ENCODE measurements around the gene INTS11. TPM values are rescaled to one million over a fixed set of nuclear protein-coding genes. Genes with fewer than 3 reads are reported as not detected.
A peak's percentile ranks its signal among the peaks of the same experiment; 100 is the strongest.

Gene INTS11
- total and polyA plus RNA-seq, 2 of the 8 experiments (the other 6 are each of a cell fraction or from before 2014, with no cell fraction given), result 113 to 243 TPM

DNA sequence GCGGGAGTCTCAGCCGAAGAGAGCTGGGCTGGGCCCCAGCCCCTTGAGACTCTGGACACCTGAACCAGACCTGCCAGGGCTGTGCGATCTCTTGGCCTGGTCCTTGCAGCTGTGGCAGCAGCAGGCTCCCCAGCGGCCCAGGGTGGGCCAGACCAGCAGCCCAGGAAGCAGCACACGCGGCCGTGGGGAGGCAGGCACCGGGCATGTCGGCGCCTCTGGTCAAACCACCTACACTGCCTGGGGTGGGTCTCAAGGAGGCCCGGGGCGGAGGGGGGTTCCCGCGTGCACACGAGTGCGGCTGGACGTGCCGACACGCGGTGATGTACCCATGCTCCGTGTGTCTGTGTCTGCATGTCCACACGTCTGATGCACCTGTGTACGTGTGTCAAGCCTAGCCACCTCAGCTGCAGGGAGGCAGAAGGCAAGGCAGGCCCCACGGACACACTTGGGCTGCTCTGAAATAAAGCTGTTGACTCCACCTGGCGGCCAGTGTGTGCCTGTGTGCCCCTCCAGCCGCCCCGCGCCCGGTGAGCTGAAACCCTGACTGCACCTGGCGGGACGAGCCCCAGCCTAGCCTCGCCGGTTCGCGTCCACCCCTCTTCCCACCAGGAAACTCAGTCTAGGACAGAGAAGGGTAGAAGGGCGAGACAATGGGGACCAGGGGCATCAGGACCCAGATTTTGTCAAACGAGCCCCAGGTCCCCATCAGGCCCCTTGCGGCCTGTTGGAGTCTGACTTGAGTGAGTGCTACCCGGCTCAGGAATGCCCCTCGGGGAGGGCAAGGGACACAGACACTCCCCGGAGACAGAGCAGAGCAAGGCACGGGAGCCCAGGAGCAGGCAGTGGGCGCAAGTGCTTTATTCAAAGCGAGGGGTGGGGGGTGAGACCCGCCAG lies 32.7 kb downstream of the INTS11 start:
- POLR2A ChIA-PET (ENCODE audit: partially characterized antibody), result interaction anchor here (0.9 to 2.3 kb wide), 8 partner anchors 8 to 43 kb away, joined by 3 to 9 read pairs (median 4); partner anchors contain the start of gene UBE2J2
- 58% methylated on average over 39 of the region's 45 CpGs; no CpG with 5 or more reads in 1 of the 2 experiments for WGBS, 2 experiments (ENCODE audit: extremely low coverage in 1 of 2, insufficient coverage in 1 of 2, insufficient read length in 1 of 2, insufficient replicate concordance in 2 of 2, low coverage in 1 of 2, low lambda C conversion rate in 2 of 2, missing lambda C conversion rate in 1 of 2)
- Histone ChIP-seq H3K27ac (ENCODE audit: low read depth, low read length) (no peak overlapping the region), H3K4me2 (ENCODE audit: insufficient read depth in 1 of 2, low read depth in 2 of 2, low read length in 2 of 2) (no peak overlapping the region), H4K5ac (ENCODE audit: insufficient read length, low read depth, low read length) (no peak overlapping the region), H2BK15ac (ENCODE audit: low read length) (peak overlapping the region; percentile 53; the same call in 1 of the 2 replicates), H3K79me1 (ENCODE audit: low read depth, low read length) (no peaks in the 10 kb centered on the region), H3K9me3 (ENCODE audit: insufficient read depth in 2 of 2, low read depth in 1 of 2, low read length in 1 of 2) (peaks cover 0 to 2% of the 10 kb centered on the region in 2 experiments; a peak in 1 of 4 replicates), H3K9ac (replicated peaks in 1 of 4; ENCODE audit: extremely low read depth in 1 of 4, low read depth in 3 of 4, low read length in 3 of 4) (no peak overlapping the region), H2BK20ac (ENCODE audit: low read length) (no peak overlapping the region), H3K27me3 (replicated peaks in 1 of 4; ENCODE audit: control insufficient read depth in 3 of 4, extremely low read depth in 1 of 4, insufficient read depth in 3 of 4, low read length in 3 of 4) (peaks cover 0 to 3% (median 0%) of the 10 kb centered on the region in 4 experiments; a peak in 1 of 7 replicates), H3K56ac (replicated peaks; ENCODE audit: insufficient read length, low read depth, low read length) (no peak overlapping the region), H2BK120ac (replicated peaks; ENCODE audit: low read depth, low read length) (no peak overlapping the region), H3K23ac (ENCODE audit: insufficient read length) (no peak overlapping the region), H4K20me1 (replicated peaks in 1 of 2; ENCODE audit: control insufficient read depth in 1 of 2, insufficient read depth in 2 of 2, low read length in 2 of 2) (peaks cover 2 to 5% of the 10 kb centered on the region in 2 experiments), H3K23me2 (ENCODE audit: low read depth, low read length) (no peaks in the 10 kb centered on the region), H3K4me1 (replicated peaks in 1 of 4; ENCODE audit: control insufficient read depth in 3 of 4, insufficient read depth in 4 of 4, low read length in 3 of 4) (peaks cover 0 to 8% (median 0%) of the 10 kb centered on the region in 4 experiments; a peak in 2 of 7 replicates), H2AFZ (ENCODE audit: low read length) (no peak overlapping the region), H3K14ac (ENCODE audit: insufficient read length) (no peak overlapping the region), H3K36me3 (ENCODE audit: control insufficient read depth in 2 of 4, insufficient read depth in 4 of 4, low read length in 3 of 4) (0 out of 8 replicates have a peak, but pooled peaks cover 0 to 3% (median 0%) of the 10 kb centered on the region in 4 experiments), H3K4me3 (ENCODE audit: extremely low read depth in 1 of 4, insufficient read depth in 2 of 4, low read depth in 3 of 4, low read length in 4 of 4) (no peak overlapping the region), H3K79me2 (ENCODE audit: control insufficient read depth in 1 of 2, insufficient read depth in 2 of 2, low read length in 2 of 2) (no peaks in the 10 kb centered on the region), H3K4ac (replicated peaks; ENCODE audit: insufficient read length, low read depth, low read length) (no peak overlapping the region), H4K8ac (ENCODE audit: extremely low read depth, insufficient read depth, low read length) (peak overlapping the region; percentile 4), H2BK12ac (ENCODE audit: low read depth, low read length) (no peak overlapping the region), H2AK5ac (ENCODE audit: low read depth, low read length) (no peak overlapping the region), H4K91ac (replicated peaks; ENCODE audit: insufficient read length, low read length) (no peak overlapping the region), H3K18ac (ENCODE audit: extremely low read depth, low read length) (no peak overlapping the region), H2BK5ac (ENCODE audit: low read depth, low read length) (peak overlapping the region; percentile 2; the same call in 1 of the 2 replicates)
- FAIRE-seq (peak; percentile 13), DNase-seq (ENCODE audit: low read depth in 1 of 2, low spot score in 2 of 2) (peak in 1 of 2 experiments; percentile 86)
- CTCF ChIA-PET (ENCODE audit: partially characterized antibody), result interaction anchor here (0.6 to 3.4 kb wide), 49 partner anchors 9 to 1007 kb away, joined by 3 to 38 read pairs (median 5); partner anchors contain the start of genes ACAP3, SCNN1D, TTLL10 and UBE2J2
- peak; percentile 69 to 73 for TF ChIP-seq RAD21 (IDR thresholded peaks at IDR 0.05 in 1 of 2, conservative IDR thresholded peaks at IDR 0.05 in 1 of 2; ENCODE audit: low read depth in 2 of 2, low read length in 2 of 2)
- TF ChIP-seq CREB1 (IDR thresholded peaks at IDR 0.05), result 0 out of 2 replicates have a peak, but pooled peaks have one; percentile 13
- TF ChIP-seq SP4 (IDR thresholded peaks at IDR 0.05; ENCODE audit: low read length), result no peak
- TF ChIP-seq, protein P1, sequence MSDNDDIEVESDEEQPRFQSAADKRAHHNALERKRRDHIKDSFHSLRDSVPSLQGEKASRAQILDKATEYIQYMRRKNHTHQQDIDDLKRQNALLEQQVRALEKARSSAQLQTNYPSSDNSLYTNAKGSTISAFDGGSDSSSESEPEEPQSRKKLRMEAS (IDR thresholded peaks at IDR 0.05), result peak; percentile 58
- no peak for TF ChIP-seq SUZ12 (IDR thresholded peaks at IDR 0.05; ENCODE audit: low read length)
- TF ChIP-seq BACH1 (IDR thresholded peaks at IDR 0.05; ENCODE audit: low read length), result 0 out of 2 replicates have a peak, but pooled peaks have one; percentile 10
- TF ChIP-seq GABPA (IDR thresholded peaks at IDR 0.05; ENCODE audit: borderline replicate concordance, insufficient read depth, low read length), result peak; percentile 81

Measured in H1 (cell line).